ENCODE results near the gene MCM8.
"Not testable (repeated sequence)": the region's sequence is repeated elsewhere in the genome, so short reads cannot be mapped to it uniquely, and the experiment has no call there.

Gene MCM8

DNA sequence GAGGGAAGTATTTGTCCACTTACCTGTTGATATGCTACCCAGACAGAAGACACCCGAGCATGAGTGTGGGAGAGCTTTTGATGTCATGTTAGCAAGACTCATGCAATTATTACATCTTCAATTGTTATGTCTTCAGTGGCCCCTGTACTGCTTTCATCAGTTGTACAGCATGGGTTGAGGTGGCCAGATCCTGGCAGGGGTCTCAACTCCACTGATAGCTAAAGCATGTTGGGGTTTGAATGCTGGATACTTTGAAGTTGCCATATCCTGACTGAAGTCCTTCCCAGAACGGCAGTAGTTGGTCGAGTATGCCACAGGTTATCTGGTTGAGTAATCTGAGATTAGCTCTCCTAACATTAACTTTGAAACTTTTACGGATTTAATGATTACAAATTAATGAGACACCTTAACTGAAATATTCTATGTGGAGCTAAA is 56.7 kb downstream of the MCM8 start:
- peak; percentile 25 for DNase-seq (ENCODE audit: low spot score)

DNA sequence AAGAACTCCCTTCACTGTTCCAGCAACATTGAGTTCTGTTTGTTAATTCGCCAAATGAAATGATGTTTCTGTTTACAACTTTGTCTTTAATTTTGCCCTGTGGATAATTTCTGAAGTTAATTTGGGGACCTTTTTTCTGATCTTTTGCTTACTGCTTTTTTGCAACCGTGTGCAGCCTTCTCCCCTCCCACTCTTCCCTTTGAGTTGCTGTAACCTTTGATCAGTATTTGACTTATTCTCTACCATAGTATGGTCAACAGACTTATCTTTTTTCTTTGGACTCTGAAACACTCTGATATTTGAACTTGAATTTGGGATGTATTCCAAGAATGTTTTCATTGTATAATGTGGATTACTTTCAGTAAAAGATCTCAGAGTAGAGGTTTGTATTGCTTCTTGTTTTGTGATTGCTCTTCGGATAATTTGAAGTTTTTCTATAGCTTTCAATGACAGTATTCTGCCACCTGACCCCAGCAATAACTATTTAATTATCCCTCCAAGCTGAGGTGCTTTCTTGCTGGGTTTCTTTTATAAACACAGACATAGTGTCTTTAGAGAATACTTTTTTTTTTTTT is 57.2 kb downstream of the MCM8 start:
- DNase-seq (ENCODE audit: low spot score): no peak

DNA sequence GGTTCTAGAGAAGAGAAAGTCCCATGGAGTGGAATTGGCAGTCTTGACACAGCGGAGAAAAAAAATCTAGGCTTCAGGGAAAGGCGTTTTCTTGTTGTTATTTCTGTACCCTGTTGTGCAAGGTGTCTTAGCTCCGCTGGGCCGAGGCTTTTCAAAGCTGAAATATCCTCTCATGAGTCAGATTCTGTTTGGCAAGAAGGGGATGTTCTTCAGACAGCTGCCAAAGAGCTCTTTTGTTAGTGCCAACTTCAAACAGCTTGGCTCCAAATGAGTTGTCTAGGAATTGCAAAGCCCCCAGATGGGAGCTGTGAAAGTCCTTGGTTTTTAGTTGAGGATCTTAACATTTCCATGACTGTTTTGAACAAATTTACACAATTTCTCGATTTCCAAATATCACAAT is 57.8 kb downstream of the MCM8 start:
- DNase-seq (ENCODE audit: low spot score): peak; percentile 82

DNA sequence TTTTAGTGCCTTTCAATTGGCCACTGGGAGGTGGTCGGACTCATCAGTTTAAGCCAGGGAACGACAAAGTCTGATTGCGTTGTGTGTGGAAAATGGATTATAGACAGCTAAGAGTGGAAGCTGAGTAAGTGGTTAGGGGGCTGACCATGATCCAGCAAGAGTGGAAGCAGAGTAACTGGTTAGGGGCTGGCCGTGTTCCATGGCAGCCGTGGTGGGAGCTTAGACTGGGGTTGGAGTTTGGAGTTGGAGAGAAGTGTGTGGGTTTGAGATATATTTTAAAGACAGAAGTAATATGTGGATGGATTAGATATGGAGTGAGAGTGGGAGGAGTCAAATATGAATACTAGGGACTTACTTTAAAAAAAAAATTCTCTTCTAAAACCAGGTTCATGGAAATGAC is 61.7 kb downstream of the MCM8 start:
- DNase-seq (ENCODE audit: low spot score): no peak

DNA sequence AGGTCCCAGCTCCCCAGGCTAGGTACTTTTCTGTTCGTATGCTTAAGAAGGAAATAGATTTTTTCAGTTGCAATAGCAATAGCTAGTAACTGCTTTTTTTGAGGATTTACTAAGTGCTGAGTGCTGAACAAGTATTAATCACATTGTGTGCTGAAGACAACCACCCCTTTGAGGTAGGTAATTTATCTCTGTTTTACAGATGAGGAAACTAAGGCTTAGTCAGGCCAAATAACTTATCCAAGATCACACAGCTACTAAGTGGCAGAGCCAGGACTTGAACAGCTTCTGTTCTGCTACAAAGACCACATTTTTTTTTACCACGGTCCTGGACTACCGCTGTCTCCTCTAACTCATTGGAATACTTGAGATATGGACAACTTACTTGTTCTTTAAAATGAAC is 63.6 kb downstream of the MCM8 start:
- DNase-seq (ENCODE audit: low spot score): no peak

DNA sequence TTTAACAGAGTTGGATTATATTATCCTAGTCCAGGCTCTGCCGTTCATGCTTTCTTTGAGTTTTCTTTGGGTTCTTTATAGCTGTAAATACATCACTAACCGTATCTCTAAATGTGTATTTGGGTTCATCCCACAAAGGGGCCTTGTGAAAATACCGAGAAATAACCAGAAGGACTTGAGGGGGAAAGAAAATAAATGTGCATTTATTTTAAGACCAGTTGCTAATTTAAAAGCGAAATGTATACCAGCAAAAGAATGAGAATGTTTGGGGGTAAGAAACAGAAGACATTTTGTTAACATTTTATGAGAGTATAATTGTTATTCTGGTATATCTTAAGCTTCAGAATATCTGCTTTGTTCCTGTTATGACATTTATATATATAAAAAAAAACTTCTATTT is 64.5 kb downstream of the MCM8 start:
- DNase-seq (ENCODE audit: low spot score): no peak

DNA sequence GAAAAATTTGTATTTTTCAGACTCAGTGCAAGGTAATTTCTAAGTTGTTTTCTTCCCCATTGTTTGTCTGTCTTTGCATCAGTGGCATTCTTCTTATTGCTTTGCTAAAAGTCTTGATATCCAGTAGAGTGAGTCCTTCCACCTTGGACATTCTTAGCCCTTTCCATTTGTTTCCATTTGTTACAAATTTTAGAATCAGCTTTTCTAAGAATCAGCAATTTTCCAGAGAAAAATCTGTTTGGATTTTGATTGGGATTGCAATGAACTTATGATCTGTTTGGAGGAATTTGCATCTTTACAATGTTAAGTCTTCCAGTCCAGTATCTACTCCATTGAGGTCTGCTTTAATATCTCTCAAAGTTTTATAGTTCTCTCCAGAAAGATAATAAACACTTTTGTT is 67.0 kb downstream of the MCM8 start:
- no peak for DNase-seq (ENCODE audit: low spot score)

DNA sequence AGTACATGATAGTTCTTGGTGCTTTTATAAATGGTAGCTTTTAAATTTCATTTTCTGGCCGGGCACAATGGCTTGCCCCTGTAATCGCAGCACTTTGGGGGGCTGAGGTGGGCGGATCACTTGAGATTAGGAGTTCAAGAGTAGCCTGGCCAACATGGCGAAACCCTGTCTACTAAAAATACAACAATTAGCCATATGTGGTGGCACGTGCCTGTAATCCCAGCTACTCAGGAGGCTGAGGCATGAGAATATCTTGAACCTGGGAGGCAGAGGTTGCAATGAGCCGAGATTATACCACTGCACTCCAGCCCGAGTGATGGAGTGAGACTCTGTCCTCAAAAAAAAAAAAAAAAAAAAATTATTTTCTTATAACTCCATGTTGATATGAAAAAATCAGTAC is 67.4 kb downstream of the MCM8 start:
- DNase-seq (ENCODE audit: low spot score): no peak

DNA sequence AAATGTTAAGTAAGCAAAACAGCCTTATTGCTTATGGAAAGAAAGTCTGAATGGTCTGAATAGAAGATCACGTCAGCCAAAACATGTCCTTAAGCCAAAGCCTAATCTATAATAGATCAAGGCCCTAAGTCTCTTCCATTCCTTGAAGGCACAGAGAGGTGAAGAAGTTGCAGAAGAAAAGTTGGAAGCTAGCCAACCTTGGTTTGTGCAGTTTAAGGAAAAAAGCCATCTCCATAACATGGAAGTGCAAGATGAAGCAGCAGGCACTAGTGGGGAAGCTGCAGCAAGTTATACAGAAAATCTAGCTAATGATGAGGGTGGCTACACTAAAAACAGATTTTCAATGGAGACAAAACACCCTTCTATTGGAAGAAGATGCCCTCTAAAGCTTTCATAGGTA is 74.3 kb downstream of the MCM8 start:
- no peak for DNase-seq (ENCODE audit: low spot score)

DNA sequence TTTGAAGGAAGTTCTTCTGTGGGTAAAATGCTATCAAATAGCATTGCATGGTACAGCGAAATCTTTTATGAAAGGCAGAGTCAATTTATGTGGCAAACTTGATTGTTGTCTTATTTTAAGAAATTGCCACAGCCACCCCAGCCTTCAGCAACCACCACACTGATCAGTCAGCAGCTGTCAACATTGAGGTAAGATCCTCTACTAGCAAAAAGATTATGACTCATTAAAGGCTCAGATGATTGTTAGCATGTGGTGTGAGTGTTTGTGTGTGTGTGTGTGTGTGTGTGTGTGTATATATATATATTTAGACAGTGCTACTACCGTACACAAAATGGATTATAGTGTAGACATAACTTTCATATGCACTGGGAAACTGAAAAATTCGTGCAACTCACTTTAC is 75.6 kb downstream of the MCM8 start:
- DNase-seq (ENCODE audit: low spot score): peak; percentile 46

DNA sequence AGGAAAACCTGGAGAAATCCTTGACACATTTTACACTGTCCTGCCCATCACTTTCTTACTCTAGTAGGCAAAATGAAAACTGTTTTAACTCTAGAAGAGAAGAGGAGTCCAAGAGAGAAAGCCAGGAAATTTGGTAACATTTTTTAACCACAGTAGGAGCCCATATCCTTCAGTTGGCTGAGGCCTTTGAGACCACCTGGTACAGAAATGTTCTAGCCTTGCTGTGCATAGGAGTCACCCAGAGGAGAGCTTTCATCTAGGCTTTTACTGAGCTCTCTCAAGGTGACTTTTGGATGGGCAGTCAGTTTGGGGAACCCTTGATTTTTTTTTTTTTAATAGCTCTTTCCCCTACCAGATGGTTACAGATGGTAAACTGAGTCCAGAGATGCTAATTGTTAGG is 78.4 kb downstream of the MCM8 start:
- no peak for DNase-seq (ENCODE audit: low spot score)

DNA sequence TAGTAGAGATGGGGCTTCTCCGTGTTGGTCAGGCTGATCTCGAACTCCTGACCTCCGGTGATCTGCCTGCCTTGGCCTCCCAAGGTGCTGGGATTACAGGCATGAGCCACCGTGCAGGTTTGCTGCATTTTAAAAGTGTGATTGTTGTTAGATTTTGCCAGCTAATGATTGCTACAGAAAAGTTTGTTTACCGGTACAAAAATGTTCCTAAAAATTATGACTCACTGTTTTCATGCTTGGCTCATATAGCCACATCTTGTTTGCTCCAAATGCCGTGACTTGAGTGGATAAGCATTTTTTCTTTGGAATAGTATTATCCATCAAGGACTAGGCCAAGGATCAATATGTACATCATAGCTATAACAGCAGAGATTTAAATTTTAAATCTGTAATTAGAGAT is 79.1 kb downstream of the MCM8 start:
- no peak for DNase-seq (ENCODE audit: low spot score)

DNA sequence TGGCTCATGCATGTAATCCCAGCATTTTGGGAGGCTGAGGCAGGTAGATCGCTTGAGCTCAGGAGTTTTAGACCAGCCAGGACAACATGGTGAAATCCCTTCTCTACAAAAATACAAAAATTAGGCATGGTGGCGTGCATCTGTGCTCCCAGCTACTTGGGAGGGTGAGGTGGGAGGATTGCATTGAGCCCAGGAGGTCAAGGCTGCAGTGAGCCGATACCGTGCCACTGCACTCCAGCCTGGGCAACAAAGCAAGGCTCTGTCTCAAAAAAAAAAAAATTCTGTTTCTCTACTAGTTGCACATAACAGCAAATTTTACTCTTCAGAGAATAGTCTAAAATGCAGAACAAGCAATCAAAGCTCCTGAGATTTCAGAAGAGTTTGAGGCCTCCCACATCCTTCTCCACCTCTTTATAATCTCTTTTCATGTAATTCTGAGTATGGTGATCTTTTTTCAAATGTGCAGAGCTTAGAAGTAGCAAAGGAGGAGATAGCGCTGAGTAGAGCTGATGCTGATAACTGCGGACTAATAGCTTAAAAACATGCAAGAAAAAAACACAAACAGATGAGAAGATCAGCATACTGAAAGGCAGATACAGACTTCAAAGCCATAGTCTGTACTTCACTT is 80.1 kb downstream of the MCM8 start:
- DNase-seq (ENCODE audit: low spot score): no peak

DNA sequence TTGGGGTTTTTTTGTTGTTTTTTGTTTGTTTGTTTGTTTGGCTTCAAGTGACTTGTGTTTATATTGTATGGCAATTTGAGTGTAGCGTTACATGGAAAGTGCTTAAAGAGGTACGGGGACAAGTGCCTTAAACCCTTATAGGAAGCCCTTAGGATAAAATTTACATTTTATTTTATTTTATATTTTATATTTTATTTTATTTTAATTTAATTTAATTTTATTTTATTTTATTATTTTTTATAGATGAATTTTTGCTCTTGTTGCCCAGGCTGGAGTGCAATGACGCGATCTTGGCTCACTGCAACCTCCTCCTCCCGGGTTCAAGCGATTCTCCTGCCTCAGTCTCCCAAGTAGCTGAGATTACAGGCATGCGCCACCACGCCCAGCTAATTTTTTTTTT is 82.5 kb downstream of the MCM8 start:
- not testable (repeated sequence) for DNase-seq (ENCODE audit: low spot score)

DNA sequence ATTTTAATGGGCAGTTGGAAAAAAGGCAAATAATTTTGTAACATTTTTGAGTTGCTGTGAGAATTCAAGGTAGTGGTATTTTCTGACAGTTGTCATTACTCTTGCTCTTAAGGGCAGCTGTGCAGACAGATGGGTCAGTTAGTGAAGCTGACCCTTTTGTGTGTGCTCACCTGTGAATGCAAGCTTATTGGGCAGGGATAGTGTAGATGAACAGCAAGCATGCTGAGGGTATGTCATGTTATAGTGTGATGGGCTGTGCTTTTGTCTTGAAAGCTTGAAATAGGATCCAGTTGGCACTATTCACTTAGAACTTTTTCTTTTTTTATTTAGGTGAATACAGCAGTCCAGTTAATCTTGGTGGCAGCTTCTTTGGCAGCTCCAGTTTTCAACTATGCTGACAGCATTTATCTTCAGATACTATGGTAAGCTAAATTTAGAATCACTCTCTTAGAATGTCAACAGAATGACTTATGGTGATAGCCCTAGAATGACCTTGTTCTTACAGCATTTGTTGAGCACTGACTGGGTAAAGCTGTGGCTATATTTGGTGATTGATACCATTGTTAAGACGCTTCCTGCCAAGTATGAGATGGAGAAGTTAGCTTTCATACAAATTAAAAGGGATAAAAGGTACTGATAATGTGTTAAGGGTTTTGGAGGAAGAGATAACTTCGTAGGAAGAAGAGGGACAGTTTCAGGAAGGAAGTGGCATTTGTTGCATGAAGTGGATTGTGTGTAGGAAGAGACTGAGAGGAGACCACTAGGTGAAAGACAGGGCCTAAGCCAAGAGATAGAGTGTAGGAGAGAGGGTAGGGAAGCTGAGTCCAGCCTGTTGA is 83.9 kb downstream of the MCM8 start:
- DNase-seq (ENCODE audit: low spot score): no peak

DNA sequence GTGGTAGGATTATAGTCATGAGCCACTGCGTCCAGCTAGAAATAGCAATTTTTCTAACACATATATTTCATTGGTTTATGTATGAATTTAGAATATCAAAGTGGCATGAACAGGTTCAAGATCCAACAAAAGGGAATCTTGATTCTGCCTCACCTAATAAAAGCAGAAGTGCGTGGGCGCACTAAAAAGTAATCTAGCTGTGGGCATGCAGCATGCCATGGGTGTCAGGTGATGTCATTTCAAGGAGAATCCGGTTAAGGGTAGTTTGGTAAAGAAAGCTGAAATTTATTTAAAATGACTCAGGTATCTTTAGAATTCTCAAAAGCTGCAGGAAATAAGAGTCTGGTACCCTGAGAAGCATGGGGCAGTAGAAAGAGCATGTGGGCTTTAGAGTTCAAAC is 85.8 kb downstream of the MCM8 start:
- DNase-seq (ENCODE audit: low spot score): no peak

DNA sequence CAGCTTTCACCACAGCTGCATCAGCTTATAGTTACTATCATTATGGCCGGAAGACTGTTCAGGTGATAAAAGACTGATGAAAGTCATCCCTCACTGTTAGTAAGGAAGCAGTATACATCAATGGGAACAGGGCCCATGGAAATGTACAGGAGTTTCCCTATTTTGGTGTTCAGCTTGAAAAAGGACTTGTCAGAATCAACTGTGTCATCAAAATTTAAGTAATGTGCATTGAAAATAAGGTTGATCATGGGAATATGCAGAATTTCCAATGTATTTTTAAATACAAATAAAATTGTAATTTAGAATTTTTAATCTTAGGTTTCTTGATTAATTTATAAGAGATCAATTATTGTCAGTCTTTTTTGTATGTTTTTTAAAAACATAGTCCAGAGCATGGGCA is 86.6 kb downstream of the MCM8 start:
- no peak for DNase-seq (ENCODE audit: low spot score)

DNA sequence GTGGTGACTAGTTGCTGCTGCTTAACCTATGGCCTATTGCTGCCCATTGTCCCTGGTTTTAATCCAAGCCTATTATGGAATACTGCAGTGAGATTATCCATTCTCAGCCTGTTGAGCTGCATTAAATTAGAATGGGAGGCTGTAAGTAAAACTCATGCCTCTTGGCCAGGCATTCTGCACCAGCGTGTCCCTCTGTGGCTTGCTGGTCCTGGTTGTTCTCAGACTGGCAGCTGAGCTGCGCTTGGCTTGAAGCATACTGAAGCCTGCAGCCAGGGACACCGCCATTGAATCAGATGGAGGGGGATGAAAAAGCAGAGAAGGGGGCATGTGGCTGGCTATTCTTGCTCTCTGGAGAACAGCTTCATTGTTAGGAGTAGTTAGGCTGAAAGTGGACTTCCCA is 87.8 kb downstream of the MCM8 start:
- no peak for DNase-seq (ENCODE audit: low spot score)

DNA sequence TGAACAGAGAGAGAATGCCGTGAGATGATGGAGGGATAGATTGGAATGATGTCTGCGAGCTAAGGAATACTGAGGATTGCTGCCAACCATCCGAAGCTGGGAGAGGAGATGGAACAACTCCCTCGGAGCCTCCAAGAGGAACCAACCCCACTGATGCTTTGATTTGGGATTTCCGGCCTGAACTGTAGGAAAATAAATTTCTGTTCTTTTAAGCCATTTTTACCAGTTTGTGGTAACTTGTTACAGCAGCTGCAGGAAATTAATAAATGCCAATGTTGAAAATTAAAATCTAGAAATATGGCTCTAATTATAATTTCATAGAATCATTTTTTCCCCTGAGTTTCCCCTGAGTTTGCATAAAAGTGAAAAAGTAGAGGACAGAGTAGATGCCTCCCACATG is 89.3 kb downstream of the MCM8 start:
- DNase-seq (ENCODE audit: low spot score): no peak

DNA sequence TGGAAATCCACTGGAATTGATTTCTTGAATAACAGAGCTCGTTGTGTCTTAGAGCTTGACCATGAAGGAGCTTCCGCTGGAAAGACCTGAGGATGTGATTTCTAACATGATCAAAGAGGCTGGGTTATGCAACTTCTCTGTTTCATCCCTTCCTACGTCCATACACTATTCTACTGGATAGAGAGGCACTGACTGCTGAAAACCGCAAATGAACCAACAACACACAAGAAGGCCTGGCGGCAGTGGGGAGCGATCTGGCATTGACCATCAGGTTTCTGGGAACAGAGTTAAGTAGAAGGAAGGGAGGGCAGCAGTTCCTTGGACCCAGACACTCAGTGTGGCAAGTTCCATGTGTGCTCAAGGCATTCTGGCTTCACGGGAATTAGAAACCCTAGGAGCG is 90.1 kb downstream of the MCM8 start:
- no peak for DNase-seq (ENCODE audit: low spot score)

DNA sequence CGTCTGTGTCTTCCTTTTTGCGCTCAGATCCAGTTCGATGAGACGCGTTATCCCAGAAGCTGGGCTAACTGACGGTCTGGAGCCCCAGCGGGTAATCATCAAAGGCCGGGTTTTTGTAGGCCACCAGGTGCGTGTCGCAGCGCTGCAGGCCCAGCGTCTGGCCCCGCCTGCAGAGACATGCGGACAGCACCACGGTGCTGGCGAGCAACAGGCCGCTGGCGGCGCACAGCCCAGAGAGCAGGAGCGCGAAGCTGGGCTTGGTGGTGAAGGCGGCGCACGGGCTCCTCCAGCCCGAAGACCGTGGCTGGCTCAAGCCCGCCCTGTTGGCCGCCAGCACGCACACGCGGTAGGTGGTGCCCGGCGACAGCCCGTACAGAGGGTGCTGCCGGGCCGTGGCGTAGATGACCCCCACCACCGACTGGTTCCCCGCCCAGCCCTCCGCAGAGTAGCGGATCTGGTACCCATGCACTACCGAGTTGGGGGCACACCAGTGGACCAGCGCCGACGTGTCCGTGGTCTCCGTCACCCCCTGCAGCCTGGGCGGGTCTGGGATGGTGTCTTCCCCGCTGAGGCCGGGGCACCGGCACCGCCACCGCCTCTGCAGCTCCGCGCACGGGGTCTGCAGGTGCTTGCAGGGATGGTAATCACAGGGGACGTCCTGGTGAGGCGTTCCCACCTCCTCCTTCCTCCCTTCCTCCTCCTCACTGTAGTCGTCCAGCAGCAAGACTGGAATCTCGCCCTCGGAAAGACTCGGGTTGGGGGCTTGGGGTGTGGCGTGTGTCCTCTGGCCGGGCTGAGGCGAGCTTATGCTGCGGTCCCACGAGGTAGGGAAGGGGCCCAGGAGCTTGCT is 90.7 kb downstream of the MCM8 start:
- no peak for DNase-seq (ENCODE audit: low spot score)

DNA sequence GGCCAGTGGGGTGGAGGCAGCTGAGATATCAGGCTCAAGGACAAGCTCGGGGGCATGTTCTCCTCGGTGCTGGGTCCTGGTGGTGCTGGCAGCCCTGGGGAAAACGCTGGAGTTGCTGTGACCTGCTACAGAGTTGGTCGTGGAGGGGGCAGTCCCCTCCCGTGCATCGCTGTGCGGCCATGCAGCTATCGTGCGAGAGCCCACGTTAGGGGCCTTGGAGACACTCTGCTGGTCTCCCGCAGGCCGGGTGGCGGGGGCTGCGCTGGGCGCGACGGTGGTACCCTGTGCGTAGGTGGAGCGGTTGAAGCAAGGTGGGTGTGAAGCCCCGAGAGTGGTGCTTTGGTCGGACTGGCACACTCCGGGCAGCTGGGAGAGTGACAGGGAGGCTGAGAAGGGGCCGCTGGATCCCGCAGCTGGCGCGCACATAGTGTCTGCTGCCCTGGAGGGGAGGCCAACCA is 91.4 kb downstream of the MCM8 start:
- no peak for DNase-seq (ENCODE audit: low spot score)

DNA sequence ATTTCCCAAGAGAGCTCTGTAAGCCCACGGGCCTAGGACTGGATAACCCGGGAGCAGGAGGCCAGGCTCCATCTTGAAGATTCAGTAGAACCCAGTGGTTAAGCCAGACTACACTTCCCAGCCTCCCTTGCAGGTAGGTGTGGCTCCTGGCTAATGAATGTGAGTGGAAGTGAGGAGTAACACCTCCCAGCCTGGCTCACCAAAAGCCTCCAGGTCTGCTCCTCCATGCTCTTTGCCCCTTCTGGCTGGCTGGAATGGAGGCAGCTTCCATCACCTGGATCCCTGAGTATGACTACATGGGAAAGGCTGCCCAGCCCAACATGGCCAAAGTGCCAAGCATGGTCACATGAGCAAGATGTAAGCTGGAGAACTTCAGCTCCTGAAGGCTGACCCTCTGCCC is 93.7 kb downstream of the MCM8 start:
- DNase-seq (ENCODE audit: low spot score): peak; percentile 20
